ENCODE measurements around the gene TES.

DNA sequence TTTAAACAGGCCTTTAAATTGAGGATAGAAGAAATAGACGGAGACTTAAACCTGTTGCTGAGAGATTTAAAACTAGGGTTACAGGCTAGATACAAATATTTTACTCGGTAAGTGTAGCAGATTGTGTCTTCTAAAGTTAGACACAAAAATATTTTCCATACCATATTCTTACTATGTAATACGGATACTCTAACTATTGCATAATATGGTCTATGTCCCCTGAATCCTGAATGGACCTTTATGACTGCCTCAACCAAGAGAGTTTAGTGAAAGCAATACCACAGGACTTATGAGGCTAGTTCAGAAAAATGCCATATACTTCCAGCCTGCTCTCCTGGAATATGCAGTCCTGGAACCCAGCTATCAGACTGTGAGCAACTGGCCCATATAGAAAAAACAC lies 13.4 kb upstream of the TES start:
- no peak for TF ChIP-seq POLR2AphosphoS5 (IDR thresholded peaks at IDR 0.05; ENCODE audit: low read depth, low read length)
- TF ChIP-seq SIN3A (IDR thresholded peaks at IDR 0.05; ENCODE audit: borderline replicate concordance, insufficient read depth, low read length), result no peak
- TF ChIP-seq, protein P1, sequence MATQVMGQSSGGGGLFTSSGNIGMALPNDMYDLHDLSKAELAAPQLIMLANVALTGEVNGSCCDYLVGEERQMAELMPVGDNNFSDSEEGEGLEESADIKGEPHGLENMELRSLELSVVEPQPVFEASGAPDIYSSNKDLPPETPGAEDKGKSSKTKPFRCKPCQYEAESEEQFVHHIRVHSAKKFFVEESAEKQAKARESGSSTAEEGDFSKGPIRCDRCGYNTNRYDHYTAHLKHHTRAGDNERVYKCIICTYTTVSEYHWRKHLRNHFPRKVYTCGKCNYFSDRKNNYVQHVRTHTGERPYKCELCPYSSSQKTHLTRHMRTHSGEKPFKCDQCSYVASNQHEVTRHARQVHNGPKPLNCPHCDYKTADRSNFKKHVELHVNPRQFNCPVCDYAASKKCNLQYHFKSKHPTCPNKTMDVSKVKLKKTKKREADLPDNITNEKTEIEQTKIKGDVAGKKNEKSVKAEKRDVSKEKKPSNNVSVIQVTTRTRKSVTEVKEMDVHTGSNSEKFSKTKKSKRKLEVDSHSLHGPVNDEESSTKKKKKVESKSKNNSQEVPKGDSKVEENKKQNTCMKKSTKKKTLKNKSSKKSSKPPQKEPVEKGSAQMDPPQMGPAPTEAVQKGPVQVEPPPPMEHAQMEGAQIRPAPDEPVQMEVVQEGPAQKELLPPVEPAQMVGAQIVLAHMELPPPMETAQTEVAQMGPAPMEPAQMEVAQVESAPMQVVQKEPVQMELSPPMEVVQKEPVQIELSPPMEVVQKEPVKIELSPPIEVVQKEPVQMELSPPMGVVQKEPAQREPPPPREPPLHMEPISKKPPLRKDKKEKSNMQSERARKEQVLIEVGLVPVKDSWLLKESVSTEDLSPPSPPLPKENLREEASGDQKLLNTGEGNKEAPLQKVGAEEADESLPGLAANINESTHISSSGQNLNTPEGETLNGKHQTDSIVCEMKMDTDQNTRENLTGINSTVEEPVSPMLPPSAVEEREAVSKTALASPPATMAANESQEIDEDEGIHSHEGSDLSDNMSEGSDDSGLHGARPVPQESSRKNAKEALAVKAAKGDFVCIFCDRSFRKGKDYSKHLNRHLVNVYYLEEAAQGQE (IDR thresholded peaks at IDR 0.05; ENCODE audit: insufficient read depth in 1 of 2, low read depth in 2 of 2, low read length in 2 of 2), result no peak
